ENCODE measurements around the gene JUP.
"Not testable (repeated sequence)": the region's sequence is repeated elsewhere in the genome, so short reads cannot be mapped to it uniquely, and the experiment has no call there.

The JUP gene

GRCh38 chr17:41777574-41778188, 8.8 kb downstream of the JUP start:
- FAIRE-seq: no peak

- FAIRE-seq: no peak
Observed at GRCh38 chr17:41777157-41777573, 9.3 kb downstream of the JUP start.

- FAIRE-seq: not testable (repeated sequence)
Observed at GRCh38 chr17:41776262-41776900, 10.1 kb downstream of the JUP start.

- no peak for FAIRE-seq
Observed at GRCh38 chr17:41775394-41776226, 10.9 kb downstream of the JUP start.

GRCh38 chr17:41773731-41774193, 12.7 kb downstream of the JUP start:
- no peak for FAIRE-seq

- no peak for FAIRE-seq
Observed at GRCh38 chr17:41773190-41773588, 13.3 kb downstream of the JUP start.

GRCh38 chr17:41772586-41773189, 13.8 kb downstream of the JUP start:
- FAIRE-seq: no peak

- FAIRE-seq: no peak
Observed at GRCh38 chr17:41772218-41772585, 14.3 kb downstream of the JUP start.

GRCh38 chr17:41771389-41772206, 14.9 kb downstream of the JUP start:
- no peak for FAIRE-seq

- FAIRE-seq: no peak
Observed at GRCh38 chr17:41769985-41770384, 16.5 kb downstream of the JUP start.

GRCh38 chr17:41769346-41769862, 17.1 kb downstream of the JUP start:
- FAIRE-seq: no peak

GRCh38 chr17:41768682-41769288, 17.7 kb downstream of the JUP start:
- no peak for FAIRE-seq

GRCh38 chr17:41767324-41768042, 19.0 kb downstream of the JUP start:
- no peak for FAIRE-seq

GRCh38 chr17:41766135-41766534, 20.4 kb downstream of the JUP start:
- no peak for FAIRE-seq

- no peak for FAIRE-seq
Observed at GRCh38 chr17:41763327-41763726, 23.2 kb downstream of the JUP start.

- FAIRE-seq: no peak
Observed at GRCh38 chr17:41762841-41763240, 23.7 kb downstream of the JUP start.

GRCh38 chr17:41762391-41762790, 24.1 kb downstream of the JUP start:
- FAIRE-seq: no peak

- no peak for FAIRE-seq
Observed at GRCh38 chr17:41760878-41761277, 25.6 kb downstream of the JUP start.

- FAIRE-seq: no peak
Observed at GRCh38 chr17:41758601-41759000, 27.9 kb downstream of the JUP start.

- no peak for FAIRE-seq
Observed at GRCh38 chr17:41754066-41754465, 32.4 kb downstream of the JUP start.

GRCh38 chr17:41751288-41751687, 35.2 kb downstream of the JUP start:
- FAIRE-seq: no peak
